Measurements from ENCODE around the gene FMO2.

GRCh38 chr1:171150156-171150555 is 34.9 kb upstream of the FMO2 start:
- TF ChIP-seq POLR2AphosphoS5 (IDR thresholded peaks at IDR 0.05): no peak
- no peak for TF ChIP-seq POLR2A (IDR thresholded peaks at IDR 0.05)

Data from spleen (tissue), 3 donors.